ENCODE results near the gene NCS1. TPM values are rescaled to one million over a fixed set of nuclear protein-coding genes. Genes with fewer than 3 reads are reported as not detected.

Gene NCS1
- total RNA-seq, 3 donors from 2014 or later, result 4.1 to 196 (median 10.7) TPM

DNA sequence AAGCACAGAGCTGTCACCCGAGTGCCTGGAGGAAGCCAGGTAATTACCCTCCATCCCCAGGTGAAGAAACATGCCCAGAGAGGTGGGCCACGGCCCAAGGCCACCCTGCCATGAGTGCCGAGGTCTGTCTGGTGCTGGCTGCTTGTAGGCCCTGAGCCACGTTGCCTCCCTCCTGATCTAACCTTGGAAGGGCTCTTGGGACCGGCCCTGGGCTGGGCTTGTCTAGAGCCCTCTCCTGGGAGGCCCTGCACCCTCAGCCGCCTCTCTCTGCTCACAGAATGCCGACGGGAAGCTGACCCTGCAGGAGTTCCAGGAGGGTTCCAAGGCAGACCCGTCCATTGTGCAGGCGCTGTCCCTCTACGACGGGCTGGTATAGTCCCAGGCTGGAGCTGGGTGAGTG is 53.9 kb downstream of the NCS1 start:
- Histone ChIP-seq H3K4me1 (ENCODE audit: low read depth) (no peaks in the 10 kb centered on the region), H3K4me3 (no peak overlapping the region), H3K9me3 (peaks cover 11% of the 10 kb centered on the region), H3K36me3 (ENCODE audit: low read depth) (no peaks in the 10 kb centered on the region)
- intact Hi-C loops (cut with DNase I, micrococcal nuclease), result no loop called here
- DNase-seq, result no peak
- TF ChIP-seq, protein P1, sequence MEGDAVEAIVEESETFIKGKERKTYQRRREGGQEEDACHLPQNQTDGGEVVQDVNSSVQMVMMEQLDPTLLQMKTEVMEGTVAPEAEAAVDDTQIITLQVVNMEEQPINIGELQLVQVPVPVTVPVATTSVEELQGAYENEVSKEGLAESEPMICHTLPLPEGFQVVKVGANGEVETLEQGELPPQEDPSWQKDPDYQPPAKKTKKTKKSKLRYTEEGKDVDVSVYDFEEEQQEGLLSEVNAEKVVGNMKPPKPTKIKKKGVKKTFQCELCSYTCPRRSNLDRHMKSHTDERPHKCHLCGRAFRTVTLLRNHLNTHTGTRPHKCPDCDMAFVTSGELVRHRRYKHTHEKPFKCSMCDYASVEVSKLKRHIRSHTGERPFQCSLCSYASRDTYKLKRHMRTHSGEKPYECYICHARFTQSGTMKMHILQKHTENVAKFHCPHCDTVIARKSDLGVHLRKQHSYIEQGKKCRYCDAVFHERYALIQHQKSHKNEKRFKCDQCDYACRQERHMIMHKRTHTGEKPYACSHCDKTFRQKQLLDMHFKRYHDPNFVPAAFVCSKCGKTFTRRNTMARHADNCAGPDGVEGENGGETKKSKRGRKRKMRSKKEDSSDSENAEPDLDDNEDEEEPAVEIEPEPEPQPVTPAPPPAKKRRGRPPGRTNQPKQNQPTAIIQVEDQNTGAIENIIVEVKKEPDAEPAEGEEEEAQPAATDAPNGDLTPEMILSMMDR (IDR thresholded peaks at IDR 0.05), result no peak
- ATAC-seq, result no peak

DNA sequence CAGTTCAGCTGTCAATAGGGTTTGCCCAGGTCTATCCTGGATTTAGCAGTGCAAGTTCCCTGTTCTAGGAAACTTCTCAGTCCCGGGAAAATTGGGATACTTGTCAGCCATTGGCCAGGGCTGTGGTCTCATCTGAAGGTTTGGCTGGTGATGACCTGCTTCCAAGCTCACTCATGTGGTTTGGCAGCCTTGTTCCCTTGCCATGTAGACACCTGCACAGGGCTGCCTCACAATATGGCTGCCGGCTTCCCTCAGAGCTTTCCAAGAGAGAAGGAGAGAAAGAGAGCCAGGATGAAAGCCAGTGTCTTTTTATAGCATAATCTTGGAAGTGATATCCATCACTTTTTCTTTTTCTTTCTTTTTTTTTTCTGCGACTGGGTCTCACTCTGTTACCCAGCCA is 55.6 kb downstream of the NCS1 start:
- intact Hi-C loops (cut with DNase I, micrococcal nuclease), result no loop called here
- H3K4me1 ChIP-seq (ENCODE audit: low read depth), result no peaks in the 10 kb centered on the region
- peak in 1 of 3 donors; percentile 5 for DNase-seq
- no peaks in the 10 kb centered on the region for H3K36me3 ChIP-seq (ENCODE audit: low read depth)
- no peak overlapping the region for H3K4me3 ChIP-seq
- H3K9me3 ChIP-seq, result peaks cover 11% of the 10 kb centered on the region
- ATAC-seq, result no peak
- TF ChIP-seq, protein P1 (IDR thresholded peaks at IDR 0.05), result no peak

DNA sequence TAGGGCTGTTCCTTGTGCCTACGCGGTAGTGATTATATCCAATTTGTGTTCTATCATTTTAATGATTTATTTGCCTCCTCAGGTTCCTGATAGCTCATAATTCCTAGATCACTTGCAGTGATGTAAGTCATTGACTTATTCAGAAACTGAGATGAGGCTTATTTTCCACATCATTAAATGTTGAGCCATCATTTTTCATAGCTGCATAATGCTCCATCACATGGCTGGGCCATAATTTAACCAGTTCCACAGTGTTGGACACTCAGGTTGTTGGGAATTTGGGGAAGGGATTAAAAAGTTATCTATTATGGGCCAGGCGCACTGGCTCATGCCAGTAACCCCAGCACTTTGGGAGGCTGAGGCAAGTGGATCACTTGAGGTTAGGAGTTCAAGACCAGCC is 57.6 kb downstream of the NCS1 start:
- TF ChIP-seq, protein P1 (IDR thresholded peaks at IDR 0.05), result no peak
- DNase-seq (no peak), ATAC-seq (no peak)
- intact Hi-C loops (cut with DNase I, micrococcal nuclease), result no loop called here
- Histone ChIP-seq H3K9me3 (peaks cover 11% of the 10 kb centered on the region), H3K36me3 (ENCODE audit: low read depth) (no peaks in the 10 kb centered on the region), H3K4me1 (ENCODE audit: low read depth) (no peaks in the 10 kb centered on the region), H3K4me3 (no peak overlapping the region)

DNA sequence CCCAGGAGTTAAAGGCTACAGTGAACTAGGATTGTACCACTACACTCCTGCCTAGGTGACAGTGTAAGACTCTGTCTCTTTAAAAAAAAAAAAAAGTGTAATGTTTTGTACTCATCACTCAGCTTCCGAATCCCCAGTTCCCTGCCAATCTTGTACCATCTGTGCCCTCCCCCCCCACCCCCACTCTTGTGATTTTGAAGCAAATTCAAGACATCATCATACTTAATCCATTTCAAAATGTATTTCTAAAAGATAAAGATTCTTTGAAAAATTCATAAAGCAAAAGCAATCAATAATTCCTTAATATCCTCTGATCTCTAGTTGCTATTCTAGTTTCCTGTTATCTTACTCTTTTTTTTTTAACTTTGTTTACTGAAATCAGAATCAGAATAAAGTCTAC is 58.4 kb downstream of the NCS1 start:
- H3K36me3 ChIP-seq (ENCODE audit: low read depth), result no peaks in the 10 kb centered on the region
- H3K4me3 ChIP-seq, result no peak overlapping the region
- no peak for DNase-seq
- no peaks in the 10 kb centered on the region for H3K4me1 ChIP-seq (ENCODE audit: low read depth)
- no peak for ATAC-seq
- intact Hi-C loops (cut with DNase I, micrococcal nuclease), result no loop called here
- peaks cover 11% of the 10 kb centered on the region for H3K9me3 ChIP-seq
- TF ChIP-seq, protein P1 (IDR thresholded peaks at IDR 0.05), result no peak

DNA sequence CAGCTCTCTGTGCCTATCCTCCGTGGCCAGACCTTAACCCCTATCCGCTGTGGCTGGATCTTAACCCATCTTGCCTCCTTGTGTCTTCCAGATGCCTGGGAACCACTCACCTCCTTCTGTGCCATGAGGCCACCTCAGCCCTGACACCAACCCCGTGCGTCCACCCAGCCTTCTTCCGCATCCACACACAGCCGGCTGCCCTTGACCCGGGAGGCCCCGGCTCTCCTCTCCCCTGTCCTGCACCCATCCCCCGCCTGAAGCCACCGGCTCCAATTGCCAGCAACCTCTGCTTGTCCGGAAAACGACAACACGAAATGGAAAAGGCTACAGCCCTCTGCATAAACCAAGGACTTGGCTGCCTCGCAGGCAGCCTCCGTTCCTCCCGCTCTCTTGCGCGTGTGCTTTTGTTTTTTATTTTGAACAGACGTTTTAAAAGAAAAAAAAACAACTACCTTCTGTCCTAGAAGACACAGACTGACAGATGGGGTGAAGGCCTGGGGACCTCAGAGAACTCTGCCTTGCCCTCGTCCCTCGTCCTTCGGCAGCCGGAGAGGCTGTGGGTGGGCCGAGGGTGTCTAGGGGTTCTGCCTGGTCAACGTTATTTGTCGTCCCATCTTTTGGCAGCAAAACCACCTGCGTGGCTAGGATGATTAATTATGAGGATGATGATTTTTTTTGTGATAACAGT is 60.8 kb downstream of the NCS1 start:
- Histone ChIP-seq H3K9me3 (peaks cover 3% of the 10 kb centered on the region), H3K4me1 (ENCODE audit: low read depth) (no peaks in the 10 kb centered on the region), H3K4me3 (no peak overlapping the region), H3K36me3 (ENCODE audit: low read depth) (no peaks in the 10 kb centered on the region)
- ATAC-seq, result no peak
- TF ChIP-seq, protein P1 (IDR thresholded peaks at IDR 0.05), result no peak
- intact Hi-C loops (cut with DNase I, micrococcal nuclease), result no loop called here
- DNase-seq, result peak in 1 of 3 donors; percentile 26

DNA sequence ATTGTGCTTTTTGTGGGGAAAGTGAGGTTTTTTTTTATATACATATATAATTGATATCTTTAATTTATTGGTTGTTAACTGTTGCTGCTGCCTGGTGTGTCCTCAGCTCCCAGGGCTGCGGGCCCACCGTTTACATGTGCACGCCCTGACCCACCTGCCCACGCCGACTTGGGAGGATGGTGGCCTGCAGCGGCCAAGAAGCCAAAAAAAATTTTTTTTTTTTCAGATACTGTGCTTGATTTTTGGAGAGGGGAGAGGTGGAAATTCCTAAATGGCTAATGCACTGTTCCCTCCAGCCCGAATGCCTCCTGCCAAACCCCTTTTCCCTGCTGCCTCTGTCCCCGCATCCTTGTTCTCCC is 61.4 kb downstream of the NCS1 start:
- TF ChIP-seq, protein P1 (IDR thresholded peaks at IDR 0.05), result no peak
- ATAC-seq (no peak), DNase-seq (peak in 1 of 3 donors; percentile 10)
- intact Hi-C loops (cut with DNase I, micrococcal nuclease), result no loop called here
- Histone ChIP-seq H3K36me3 (ENCODE audit: low read depth) (no peaks in the 10 kb centered on the region), H3K4me3 (no peak overlapping the region), H3K4me1 (ENCODE audit: low read depth) (no peaks in the 10 kb centered on the region), H3K9me3 (no peaks in the 10 kb centered on the region)

Data from mucosa of descending colon (tissue), 3 donors.